Transverse colon (tissue), 4 donors: ENCODE data around the gene PLOD2.

Experiments used
- CTCF ChIP-seq, 5 experiments: fragments of 200-600 bp in 3 of 5; fragments of 450-650 bp in 2 of 5; sonication (generic) in 3 of 5; IDR thresholded peaks; 1 replicate in 2 of 5; 2 replicates in 3 of 5; pipeline ENCODE4 v1.5.1; 2016 to 2017; ENCODE audit warnings: antibody characterized with exemption in 5 of 5, inconsistent platforms in 3 of 5, mild to moderate bottlenecking in 2 of 5, moderate library complexity in 1 of 5
- EP300 ChIP-seq: sonication (generic); formaldehyde crosslinking; IDR thresholded peaks from one replicate; pipeline ENCODE4 v1.6.1; 2017; ENCODE audit warnings: antibody characterized with exemption, low read depth
- POLR2AphosphoS5 ChIP-seq, 3 donors: sonication (generic); formaldehyde crosslinking; IDR thresholded peaks; one replicate each; pipeline ENCODE4 v1.6.1; 2016; ENCODE audit warnings: antibody characterized with exemption in 3 of 3

- TF ChIP-seq CTCF (IDR thresholded peaks at IDR 0.05) (no peak), POLR2AphosphoS5 (IDR thresholded peaks at IDR 0.05) (peak; percentile 55 to 97 (median 92)), EP300 (no peak)
Measured at GRCh38 chr3:146160964-146161662, at the start of gene PLOD2.
